ENCODE data around the gene NEUROG1. TPM values are rescaled to one million over a fixed set of nuclear protein-coding genes. Genes with fewer than 3 reads are reported as not detected.

The NEUROG1 gene
- total RNA-seq, 4 donors from 2014 or later, result not detected

DNA sequence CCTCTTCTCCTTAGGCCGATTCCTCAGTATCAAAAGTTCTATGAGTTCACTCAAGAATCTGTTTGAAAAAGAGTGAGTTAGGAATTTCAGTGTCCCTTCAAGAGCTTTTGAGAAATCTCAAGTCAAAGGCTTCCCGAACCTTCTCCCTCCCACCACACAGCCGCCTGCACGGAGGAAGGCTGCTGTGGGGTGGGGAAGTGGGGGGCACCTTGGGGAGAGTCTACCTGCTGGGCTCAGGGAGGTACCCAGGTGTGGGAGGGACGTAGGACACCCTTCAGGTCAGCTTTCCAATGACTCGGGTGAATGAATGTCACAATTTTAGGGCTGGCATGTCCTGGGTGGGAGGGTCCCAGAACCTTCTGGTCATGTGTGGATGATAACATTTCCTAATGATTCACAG, 25.5 kb upstream of the NEUROG1 start:
- TF ChIP-seq, protein P1, sequence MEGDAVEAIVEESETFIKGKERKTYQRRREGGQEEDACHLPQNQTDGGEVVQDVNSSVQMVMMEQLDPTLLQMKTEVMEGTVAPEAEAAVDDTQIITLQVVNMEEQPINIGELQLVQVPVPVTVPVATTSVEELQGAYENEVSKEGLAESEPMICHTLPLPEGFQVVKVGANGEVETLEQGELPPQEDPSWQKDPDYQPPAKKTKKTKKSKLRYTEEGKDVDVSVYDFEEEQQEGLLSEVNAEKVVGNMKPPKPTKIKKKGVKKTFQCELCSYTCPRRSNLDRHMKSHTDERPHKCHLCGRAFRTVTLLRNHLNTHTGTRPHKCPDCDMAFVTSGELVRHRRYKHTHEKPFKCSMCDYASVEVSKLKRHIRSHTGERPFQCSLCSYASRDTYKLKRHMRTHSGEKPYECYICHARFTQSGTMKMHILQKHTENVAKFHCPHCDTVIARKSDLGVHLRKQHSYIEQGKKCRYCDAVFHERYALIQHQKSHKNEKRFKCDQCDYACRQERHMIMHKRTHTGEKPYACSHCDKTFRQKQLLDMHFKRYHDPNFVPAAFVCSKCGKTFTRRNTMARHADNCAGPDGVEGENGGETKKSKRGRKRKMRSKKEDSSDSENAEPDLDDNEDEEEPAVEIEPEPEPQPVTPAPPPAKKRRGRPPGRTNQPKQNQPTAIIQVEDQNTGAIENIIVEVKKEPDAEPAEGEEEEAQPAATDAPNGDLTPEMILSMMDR (IDR thresholded peaks at IDR 0.05; ENCODE audit: low read depth), result no peak

GRCh38 chr5:135560858-135561257, 25.1 kb upstream of the NEUROG1 start:
- TF ChIP-seq, protein P1 (IDR thresholded peaks at IDR 0.05; ENCODE audit: low read depth), result no peak

DNA sequence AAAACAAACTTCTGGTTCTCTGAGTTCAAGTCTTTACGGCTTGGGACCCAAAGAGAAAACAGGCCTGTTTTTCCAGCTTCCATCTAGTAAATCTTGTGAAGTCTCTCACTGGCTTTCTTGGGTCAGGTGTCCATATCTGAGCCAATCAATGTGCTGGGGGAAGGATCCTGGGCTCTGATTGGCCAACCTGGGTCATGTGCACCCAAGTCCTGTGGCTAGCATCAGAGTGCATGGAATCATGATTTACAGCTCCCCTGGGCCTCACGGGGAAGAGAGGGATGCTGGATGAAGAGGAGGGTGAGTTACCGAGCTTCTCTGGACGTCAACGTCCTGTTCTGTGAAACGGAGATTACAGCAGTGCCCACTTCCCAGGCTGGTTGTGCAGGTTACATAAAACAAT, 23.6 kb upstream of the NEUROG1 start:
- TF ChIP-seq, protein P1 (IDR thresholded peaks at IDR 0.05; ENCODE audit: low read depth), result no peak

DNA sequence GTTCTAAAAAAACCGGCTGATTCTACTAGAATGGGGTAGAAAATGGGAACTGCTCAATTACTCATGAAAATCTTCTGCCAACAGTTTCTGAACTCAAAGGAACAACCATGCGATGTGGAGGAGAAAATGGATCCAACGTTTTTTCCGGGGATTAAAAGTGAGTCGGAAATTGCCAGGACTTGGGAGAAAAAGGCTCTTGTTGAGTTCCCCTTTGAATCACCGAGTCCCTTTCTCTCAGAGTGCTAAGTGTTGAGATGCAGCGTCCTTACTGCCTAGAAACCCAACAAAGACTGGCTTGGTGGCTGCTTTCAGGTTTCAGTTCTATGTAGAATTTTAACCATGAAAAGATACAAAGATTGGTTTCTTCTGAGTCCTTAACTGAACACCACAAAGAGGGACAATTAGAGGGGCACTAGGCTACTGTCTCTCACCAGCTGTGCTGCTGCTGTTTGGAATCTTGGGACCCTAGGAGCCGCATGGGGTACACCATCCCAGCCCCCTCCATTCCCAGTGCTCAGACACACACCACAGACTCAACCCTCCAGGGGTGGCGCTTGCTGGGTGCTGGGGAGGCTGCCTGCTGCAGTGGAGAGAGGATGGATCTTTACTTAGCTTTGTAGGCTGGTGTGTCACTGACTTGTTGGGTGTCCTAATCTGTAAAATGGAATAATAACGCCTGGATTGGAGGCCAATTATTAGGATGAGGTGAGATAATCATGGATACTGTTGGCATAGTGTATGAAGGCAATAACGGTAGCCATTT, 21.5 kb upstream of the NEUROG1 start:
- TF ChIP-seq, protein P1 (IDR thresholded peaks at IDR 0.05; ENCODE audit: low read depth), result no peak

DNA sequence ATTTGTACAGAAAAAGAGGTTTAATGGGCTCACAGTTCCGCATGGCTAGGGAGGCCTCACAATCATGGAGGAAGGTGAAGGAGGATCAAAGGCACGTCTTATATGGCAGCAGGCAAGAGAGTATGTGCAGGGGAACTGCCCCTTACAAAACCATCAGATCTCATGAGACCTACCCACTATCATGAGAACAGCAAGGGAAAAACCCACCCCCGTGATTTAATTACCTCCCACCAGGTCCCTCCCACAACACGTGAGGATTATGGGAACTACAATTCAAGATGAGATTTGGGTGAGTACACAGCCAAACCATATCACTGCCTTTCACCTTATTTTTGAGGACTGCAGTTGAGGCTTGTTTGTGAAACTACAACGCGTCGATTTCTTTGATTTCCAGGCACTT, 20.9 kb upstream of the NEUROG1 start:
- TF ChIP-seq, protein P1 (IDR thresholded peaks at IDR 0.05; ENCODE audit: low read depth), result no peak

GRCh38 chr5:135555530-135555929, 19.8 kb upstream of the NEUROG1 start:
- TF ChIP-seq, protein P1 (IDR thresholded peaks at IDR 0.05; ENCODE audit: low read depth), result no peak

DNA sequence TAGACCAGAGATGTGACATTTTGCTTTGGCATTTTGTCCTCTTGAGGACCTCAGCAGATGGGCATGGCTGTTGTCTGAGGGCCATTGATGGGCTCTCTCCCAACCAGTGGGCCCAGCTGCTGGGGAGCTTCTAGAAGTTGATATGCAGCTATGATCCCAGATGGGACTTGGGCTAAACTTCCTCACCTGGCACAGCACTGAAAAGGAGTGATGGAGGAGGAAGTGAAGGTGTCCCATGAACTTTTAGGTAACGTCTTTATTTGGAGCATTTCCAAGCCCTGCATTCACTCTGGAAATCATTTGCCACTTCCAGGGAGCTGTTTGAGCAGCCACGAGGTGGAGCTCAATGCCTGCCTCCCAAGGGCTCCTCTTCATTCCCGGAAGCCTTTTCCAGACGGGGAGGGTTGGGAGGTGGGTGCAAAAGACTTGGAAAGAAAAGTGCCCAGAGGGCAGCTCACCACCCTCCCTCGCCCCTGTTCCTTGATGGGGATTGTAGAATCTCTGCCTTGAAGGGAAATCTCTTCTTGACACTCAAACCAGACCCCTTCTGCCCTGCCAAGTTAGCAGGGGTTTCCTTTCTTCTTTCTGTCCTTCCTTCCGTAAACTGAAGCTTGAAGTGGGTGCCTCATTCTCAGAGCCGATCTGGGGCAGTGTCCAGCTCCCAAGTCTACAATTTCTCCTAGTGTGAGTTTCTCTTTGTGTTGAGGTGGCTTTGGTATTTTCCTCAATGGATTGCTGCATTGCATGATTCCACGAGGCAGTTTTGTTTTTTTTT, 18.1 kb upstream of the NEUROG1 start:
- TF ChIP-seq, protein P1 (IDR thresholded peaks at IDR 0.05; ENCODE audit: low read depth), result no peak
